Esophagus squamous epithelium (tissue), 4 donors: ENCODE results near the gene GPC6.

Source experiments
- POLR2A ChIP-seq, 4 donors: fragments of 450-650 bp; IDR thresholded peaks; one replicate each; pipeline ENCODE4 v1.6.1; 2017; ENCODE audit warnings: antibody characterized with exemption in 4 of 4, mild to moderate bottlenecking in 4 of 4, moderate library complexity in 3 of 4
- TF ChIP-seq, protein P1 (sequence below), 6 experiments: fragments of 450-650 bp in 4 of 6; fragments of 200-600 bp in 2 of 6; sonication (generic) in 2 of 6; IDR thresholded peaks; one replicate each; pipeline ENCODE4 v1.5.1; 2016 to 2019; ENCODE audit warnings: antibody characterized with exemption in 6 of 6, mild to moderate bottlenecking in 4 of 6, moderate library complexity in 4 of 6

DNA sequence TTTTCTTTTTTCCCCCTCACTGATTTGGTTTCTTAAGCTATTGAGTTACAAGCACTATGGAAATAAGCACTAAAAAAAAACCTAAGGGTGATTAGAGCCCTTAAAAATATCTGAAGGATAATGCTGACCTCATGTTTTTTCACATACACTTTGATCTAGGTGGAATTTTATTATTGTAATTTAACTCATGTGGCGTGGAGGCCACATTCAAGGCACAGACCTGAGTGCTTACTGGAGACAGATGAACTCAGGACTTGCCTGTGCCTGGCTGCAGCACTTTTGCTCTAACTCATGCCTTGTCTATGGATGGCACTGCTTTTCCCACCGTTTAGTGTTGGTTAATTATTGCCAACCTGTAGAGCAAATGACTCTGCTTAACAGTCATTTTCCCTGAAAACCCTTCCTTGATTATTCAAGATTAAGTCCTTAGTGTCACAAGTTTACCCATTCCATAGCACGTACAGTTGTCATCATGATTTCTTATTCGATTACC, 541.4 kb downstream of the GPC6 start:
- TF ChIP-seq, protein P1, sequence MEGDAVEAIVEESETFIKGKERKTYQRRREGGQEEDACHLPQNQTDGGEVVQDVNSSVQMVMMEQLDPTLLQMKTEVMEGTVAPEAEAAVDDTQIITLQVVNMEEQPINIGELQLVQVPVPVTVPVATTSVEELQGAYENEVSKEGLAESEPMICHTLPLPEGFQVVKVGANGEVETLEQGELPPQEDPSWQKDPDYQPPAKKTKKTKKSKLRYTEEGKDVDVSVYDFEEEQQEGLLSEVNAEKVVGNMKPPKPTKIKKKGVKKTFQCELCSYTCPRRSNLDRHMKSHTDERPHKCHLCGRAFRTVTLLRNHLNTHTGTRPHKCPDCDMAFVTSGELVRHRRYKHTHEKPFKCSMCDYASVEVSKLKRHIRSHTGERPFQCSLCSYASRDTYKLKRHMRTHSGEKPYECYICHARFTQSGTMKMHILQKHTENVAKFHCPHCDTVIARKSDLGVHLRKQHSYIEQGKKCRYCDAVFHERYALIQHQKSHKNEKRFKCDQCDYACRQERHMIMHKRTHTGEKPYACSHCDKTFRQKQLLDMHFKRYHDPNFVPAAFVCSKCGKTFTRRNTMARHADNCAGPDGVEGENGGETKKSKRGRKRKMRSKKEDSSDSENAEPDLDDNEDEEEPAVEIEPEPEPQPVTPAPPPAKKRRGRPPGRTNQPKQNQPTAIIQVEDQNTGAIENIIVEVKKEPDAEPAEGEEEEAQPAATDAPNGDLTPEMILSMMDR (IDR thresholded peaks at IDR 0.05) = no peak
- no peak for TF ChIP-seq POLR2A (IDR thresholded peaks at IDR 0.05)
